DND-41 (cell line): Measurements from ENCODE around the gene RASD1.

Experiments
- ATAC-seq: fragments of 200-7000 bp; cut with Tn5 transposase; 3 replicates; pipeline ENCODE4 v1.9.1; 2021; ENCODE audit warnings: low read depth; ENCODE audit not compliant: insufficient read depth
- DNase-seq: peaks from one replicate; pipeline ENCODE4 v3.0.0-alpha.2; 2020
- H2AFZ ChIP-seq: 2 replicates; pipeline ENCODE4 v1.6.0; 2012; ENCODE audit warnings: low read depth, low read length
- H3K27ac ChIP-seq: 2 replicates; pipeline ENCODE4 v1.5.1; 2012; ENCODE audit warnings: low read length, inconsistent platforms
- H3K27me3 ChIP-seq: fragments of 200-600 bp; sonication (generic); 2 replicates; pipeline ENCODE4 v1.6.0; 2012; ENCODE audit warnings: low read length, mild to moderate bottlenecking, inconsistent platforms; ENCODE audit not compliant: insufficient read depth, poor library complexity
- H3K36me3 ChIP-seq: 2 replicates; pipeline ENCODE4 v1.5.1; 2012; ENCODE audit warnings: low read length, inconsistent platforms; ENCODE audit not compliant: insufficient read depth
- H3K4me1 ChIP-seq: 2 replicates; pipeline ENCODE4 v1.5.1; 2012; ENCODE audit warnings: mild to moderate bottlenecking, low read length; ENCODE audit not compliant: insufficient read depth
- H3K4me2 ChIP-seq: 2 replicates; pipeline ENCODE4 v1.6.0; 2012; ENCODE audit warnings: mild to moderate bottlenecking, moderate library complexity, low read length, inconsistent platforms; ENCODE audit not compliant: insufficient read depth
- H3K4me3 ChIP-seq, 2 experiments: fragments of 200-600 bp in 1 of 2; shearing (Covaris generic) in 1 of 2; 2 replicates each; pipeline ENCODE4 v1.5.1; 2012 to 2016; ENCODE audit warnings: inconsistent platforms in 2 of 2, low read length in 2 of 2, mild to moderate bottlenecking in 2 of 2, low read depth in 1 of 2, moderate library complexity in 1 of 2
- H3K79me2 ChIP-seq: 2 replicates; pipeline ENCODE4 v1.6.0; 2012; ENCODE audit warnings: low read length, inconsistent platforms; ENCODE audit not compliant: insufficient read depth
- H3K9ac ChIP-seq: 2 replicates; pipeline ENCODE4 v1.6.0; 2012; ENCODE audit warnings: low read depth, mild to moderate bottlenecking, inconsistent platforms, low read length, moderate library complexity
- H3K9me3 ChIP-seq: 2 replicates; pipeline ENCODE4 v1.5.1; 2012; ENCODE audit warnings: low read length, moderate library complexity, mild to moderate bottlenecking, inconsistent platforms; ENCODE audit not compliant: insufficient read depth, severe bottlenecking
- H4K20me1 ChIP-seq: 2 replicates; pipeline ENCODE4 v1.6.0; 2012; ENCODE audit warnings: low read length; ENCODE audit not compliant: insufficient read depth
- EZH2 ChIP-seq: IDR thresholded peaks from 3 replicates; pipeline ENCODE4 v1.6.1; 2012; ENCODE audit warnings: borderline replicate concordance, low read depth, mild to moderate bottlenecking, moderate library complexity, low read length, inconsistent platforms; ENCODE audit not compliant: severe bottlenecking
- TF ChIP-seq, protein P1 (sequence below): IDR thresholded peaks from 2 replicates; pipeline ENCODE4 v1.5.1; 2012; ENCODE audit warnings: borderline replicate concordance, low read length, moderate library complexity, mild to moderate bottlenecking; ENCODE audit not compliant: poor library complexity, severe bottlenecking; ENCODE audit errors: extremely low read depth

Gene RASD1

DNA sequence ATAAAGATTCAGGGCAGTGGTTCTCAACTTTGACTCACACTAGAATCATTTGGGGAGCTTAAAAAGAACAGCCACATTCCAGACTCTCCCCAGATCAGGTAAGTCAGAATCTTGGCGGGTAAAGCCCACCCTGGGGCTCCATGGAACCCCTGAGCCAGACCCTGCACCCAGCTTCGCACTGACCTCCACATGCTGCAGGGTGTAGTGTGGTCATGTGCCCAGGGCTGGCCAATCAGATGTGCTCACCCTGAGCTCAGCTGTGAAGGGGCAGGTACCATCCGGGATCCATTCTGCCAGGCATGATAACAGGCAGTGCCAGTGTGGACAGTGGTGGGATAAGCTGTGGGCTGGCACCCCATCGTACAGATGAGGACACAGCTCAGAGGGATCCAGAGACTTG, 47.5 kb downstream of the RASD1 start:
- H3K4me2 ChIP-seq: no peak overlapping the region
- H3K9me3 ChIP-seq: no peaks in the 10 kb centered on the region
- H3K79me2 ChIP-seq: no peaks in the 10 kb centered on the region
- H2AFZ ChIP-seq: no peak overlapping the region
- no peak overlapping the region for H3K27ac ChIP-seq
- H3K4me1 ChIP-seq: no peaks in the 10 kb centered on the region; the same call in 1 of the 2 replicates
- DNase-seq: no peak
- H3K27me3 ChIP-seq: no peaks in the 10 kb centered on the region
- H3K36me3 ChIP-seq: no peaks in the 10 kb centered on the region
- no peak overlapping the region for H3K4me3 ChIP-seq
- no peaks in the 10 kb centered on the region for H4K20me1 ChIP-seq
- ATAC-seq: no peak
- TF ChIP-seq, protein P1, sequence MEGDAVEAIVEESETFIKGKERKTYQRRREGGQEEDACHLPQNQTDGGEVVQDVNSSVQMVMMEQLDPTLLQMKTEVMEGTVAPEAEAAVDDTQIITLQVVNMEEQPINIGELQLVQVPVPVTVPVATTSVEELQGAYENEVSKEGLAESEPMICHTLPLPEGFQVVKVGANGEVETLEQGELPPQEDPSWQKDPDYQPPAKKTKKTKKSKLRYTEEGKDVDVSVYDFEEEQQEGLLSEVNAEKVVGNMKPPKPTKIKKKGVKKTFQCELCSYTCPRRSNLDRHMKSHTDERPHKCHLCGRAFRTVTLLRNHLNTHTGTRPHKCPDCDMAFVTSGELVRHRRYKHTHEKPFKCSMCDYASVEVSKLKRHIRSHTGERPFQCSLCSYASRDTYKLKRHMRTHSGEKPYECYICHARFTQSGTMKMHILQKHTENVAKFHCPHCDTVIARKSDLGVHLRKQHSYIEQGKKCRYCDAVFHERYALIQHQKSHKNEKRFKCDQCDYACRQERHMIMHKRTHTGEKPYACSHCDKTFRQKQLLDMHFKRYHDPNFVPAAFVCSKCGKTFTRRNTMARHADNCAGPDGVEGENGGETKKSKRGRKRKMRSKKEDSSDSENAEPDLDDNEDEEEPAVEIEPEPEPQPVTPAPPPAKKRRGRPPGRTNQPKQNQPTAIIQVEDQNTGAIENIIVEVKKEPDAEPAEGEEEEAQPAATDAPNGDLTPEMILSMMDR: no peak
- no peak for TF ChIP-seq EZH2
- no peak overlapping the region for H3K9ac ChIP-seq

- Histone ChIP-seq H3K36me3 (no peaks in the 10 kb centered on the region), H3K9me3 (no peaks in the 10 kb centered on the region), H3K4me3 (no peak overlapping the region), H3K79me2 (no peaks in the 10 kb centered on the region), H2AFZ (no peak overlapping the region), H4K20me1 (no peaks in the 10 kb centered on the region), H3K4me1 (no peaks in the 10 kb centered on the region; the same call in 1 of the 2 replicates), H3K27ac (no peak overlapping the region), H3K9ac (no peak overlapping the region), H3K4me2 (no peak overlapping the region), H3K27me3 (no peaks in the 10 kb centered on the region)
- DNase-seq: no peak
- ATAC-seq: no peak
- TF ChIP-seq, protein P1: no peak
Observed at GRCh38 chr17:17448076-17448475, 48.1 kb downstream of the RASD1 start.

- H2AFZ ChIP-seq: no peak overlapping the region
- no peak overlapping the region for H3K4me3 ChIP-seq
- no peak overlapping the region for H3K27ac ChIP-seq
- H3K4me2 ChIP-seq: no peak overlapping the region
- no peaks in the 10 kb centered on the region for H3K36me3 ChIP-seq
- H3K4me1 ChIP-seq: no peaks in the 10 kb centered on the region; the same call in 1 of the 2 replicates
- no peaks in the 10 kb centered on the region for H3K27me3 ChIP-seq
- H3K79me2 ChIP-seq: no peaks in the 10 kb centered on the region
- TF ChIP-seq, protein P1: no peak
- no peak for TF ChIP-seq EZH2
- no peak overlapping the region for H3K9ac ChIP-seq
- no peak for DNase-seq
- no peaks in the 10 kb centered on the region for H3K9me3 ChIP-seq
- H4K20me1 ChIP-seq: no peaks in the 10 kb centered on the region
- ATAC-seq: no peak
Observed at GRCh38 chr17:17447264-17447663, 48.9 kb downstream of the RASD1 start.

- TF ChIP-seq, protein P1: no peak
- no peak for TF ChIP-seq EZH2
Observed at GRCh38 chr17:17446666-17447155, 49.5 kb downstream of the RASD1 start.

More at GRCh38 chr17:17446666-17447155, 49.5 kb downstream of the RASD1 start:
- Histone ChIP-seq H3K27me3 (no peaks in the 10 kb centered on the region), H3K4me3 (no peak overlapping the region), H3K4me1 (no peaks in the 10 kb centered on the region; the same call in 1 of the 2 replicates), H2AFZ (no peak overlapping the region), H3K9me3 (no peaks in the 10 kb centered on the region), H4K20me1 (no peaks in the 10 kb centered on the region), H3K36me3 (no peaks in the 10 kb centered on the region), H3K27ac (no peak overlapping the region; the same call in 1 of the 2 replicates), H3K9ac (no peak overlapping the region), H3K79me2 (no peaks in the 10 kb centered on the region), H3K4me2 (no peak overlapping the region)
- ATAC-seq: peak; percentile 42; the same call in 1 of the 3 replicates
- no peak for DNase-seq
